ENCODE measurements around the gene AFF2.

The AFF2 gene

DNA sequence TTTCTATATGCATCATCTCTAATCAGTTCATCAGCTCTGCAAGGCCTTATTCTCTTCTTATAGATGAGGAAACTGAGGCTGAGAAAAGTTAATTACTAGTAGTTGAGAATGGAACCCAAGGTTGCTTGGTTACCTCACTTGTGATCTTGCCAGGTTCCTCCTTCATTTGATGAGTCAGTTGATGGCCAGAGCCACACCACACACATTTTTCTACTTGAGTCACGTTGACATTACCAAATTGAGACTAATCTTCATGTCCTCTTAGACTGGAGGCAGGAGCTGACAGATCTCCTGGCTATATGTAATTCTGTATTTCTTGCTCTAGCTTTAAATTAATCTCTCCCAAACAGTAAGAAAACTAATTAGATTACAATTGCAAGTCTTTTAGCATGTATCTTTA is 428.4 kb downstream of the AFF2 start:
- no peak for DNase-seq (ENCODE audit: low spot score)

DNA sequence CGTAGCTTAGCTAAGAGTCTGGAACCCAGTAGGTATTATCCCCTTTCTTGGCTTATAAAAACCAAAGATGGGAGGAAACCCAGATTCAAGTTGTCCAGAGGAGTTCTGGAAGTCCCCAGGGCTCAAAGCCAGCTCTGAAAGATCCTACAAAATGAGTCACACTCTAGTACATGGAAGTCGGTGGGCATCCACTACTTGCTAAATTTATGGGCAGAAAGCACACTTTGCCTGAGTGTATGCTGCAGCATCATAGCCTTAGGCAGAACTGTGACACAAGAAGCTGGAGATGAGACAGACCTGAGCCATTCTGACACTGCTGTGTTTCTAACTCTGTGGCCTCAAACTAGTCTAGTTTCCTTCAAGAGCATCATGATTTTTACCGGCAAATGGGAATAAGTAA is 429.3 kb downstream of the AFF2 start:
- DNase-seq (ENCODE audit: low spot score), result no peak

DNA sequence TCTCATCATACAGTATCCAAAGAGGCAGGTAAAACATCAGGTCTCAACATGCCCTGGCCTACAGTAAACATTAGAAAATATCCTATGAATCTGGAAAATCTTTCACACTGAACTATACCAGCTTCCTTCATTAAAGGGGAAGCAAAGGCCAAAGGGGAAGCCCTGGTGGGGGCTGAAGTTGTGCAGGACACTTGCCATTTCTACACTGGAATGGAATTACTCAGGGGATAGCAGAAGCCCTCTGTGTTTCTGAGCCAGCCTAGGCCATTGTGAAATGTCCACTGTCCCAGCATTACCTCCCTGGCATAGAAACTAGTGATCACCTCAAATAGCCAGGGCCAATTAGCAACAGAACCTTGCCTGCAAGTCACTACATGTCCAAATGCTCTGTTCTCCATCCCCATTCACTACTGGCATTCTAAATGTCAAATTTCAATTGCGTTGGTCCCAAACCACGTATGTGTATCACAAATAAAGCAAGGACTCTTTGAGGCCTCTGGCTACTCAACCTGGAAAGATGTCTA is 429.9 kb downstream of the AFF2 start:
- no peak for DNase-seq (ENCODE audit: low spot score)

DNA sequence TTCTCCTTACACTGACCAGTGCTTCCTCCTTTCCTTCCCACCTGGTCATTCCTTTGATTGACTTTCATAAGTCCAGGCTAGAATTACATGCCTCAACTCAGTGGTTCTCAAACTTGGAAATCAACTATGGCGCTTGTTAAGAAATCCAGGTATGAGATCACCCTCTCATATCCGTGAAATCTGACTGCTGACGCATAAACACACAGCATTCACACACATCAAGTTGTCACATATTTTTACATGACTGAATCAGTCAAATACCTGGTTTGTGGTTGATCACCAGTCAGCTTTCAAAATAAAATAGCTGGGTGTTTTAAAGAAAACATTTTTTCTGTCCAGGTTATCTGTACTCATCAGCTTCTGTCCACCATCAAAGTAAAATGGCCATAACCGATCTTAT is 433.5 kb downstream of the AFF2 start:
- DNase-seq (ENCODE audit: low spot score), result no peak

DNA sequence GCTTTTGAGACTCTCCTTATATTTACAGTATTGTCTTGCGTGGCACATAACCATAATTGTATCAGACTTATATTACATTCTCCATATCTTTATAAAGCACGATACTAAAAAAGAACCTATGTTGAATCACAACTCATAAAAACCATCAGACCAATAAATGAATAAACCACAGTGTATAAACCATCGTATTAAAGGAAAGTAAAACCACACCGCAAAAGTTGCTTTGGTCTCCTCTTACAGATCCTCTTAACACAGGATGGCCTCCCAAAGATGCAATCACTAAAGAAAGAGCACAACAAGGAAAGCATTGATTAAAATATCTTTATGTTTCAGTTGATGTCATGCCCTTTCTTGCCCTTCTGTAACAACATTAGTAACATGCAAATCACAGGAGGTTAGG is 437.9 kb downstream of the AFF2 start:
- DNase-seq (ENCODE audit: low spot score), result no peak

DNA sequence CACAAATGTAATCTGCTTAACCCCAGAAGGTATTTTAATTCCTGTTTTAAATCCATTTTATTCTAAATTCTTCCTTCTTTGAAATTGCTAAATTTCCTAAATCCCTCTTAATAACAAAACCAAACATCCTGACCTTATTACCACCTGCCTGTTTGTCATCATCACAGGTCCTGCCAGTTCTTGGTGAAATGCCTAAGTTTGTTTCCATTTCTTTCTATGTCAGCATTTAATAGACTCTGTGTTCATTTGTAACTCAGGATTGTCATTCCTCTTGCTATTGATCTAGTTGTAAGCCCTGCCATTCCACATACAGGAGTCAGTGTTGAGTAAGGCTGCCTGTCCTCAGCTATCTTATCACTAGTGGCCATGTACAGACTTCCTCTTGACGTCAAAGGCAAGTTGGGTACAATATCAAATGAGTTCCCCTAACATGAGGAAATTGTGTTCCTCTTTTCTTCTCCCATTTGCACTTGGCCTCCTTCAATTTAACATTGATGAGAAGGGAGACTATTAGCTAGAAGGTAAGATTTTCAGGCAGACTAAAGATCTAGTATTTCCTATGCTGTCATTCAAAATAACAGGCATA is 440.1 kb downstream of the AFF2 start:
- DNase-seq (ENCODE audit: low spot score), result no peak

DNA sequence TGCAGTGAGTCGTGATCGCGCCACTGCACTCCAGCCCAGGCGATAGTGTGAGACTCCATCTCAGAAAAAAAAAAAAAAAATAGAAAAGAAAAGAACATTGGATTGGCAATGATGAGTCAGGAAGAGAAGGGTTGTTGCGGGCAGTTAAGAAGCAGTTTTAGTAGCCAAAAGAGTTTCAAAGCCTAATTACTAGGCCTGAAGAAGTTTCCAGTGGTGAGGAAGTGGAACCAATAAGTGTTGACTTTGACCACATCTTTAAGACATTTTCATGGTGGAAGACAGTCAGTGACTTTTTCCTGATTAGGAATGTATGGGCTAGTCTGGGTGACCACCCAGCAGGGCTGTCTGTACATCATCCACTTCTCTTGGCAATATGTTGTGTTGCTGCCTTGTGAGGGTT is 442.3 kb downstream of the AFF2 start:
- DNase-seq (ENCODE audit: low spot score), result no peak

DNA sequence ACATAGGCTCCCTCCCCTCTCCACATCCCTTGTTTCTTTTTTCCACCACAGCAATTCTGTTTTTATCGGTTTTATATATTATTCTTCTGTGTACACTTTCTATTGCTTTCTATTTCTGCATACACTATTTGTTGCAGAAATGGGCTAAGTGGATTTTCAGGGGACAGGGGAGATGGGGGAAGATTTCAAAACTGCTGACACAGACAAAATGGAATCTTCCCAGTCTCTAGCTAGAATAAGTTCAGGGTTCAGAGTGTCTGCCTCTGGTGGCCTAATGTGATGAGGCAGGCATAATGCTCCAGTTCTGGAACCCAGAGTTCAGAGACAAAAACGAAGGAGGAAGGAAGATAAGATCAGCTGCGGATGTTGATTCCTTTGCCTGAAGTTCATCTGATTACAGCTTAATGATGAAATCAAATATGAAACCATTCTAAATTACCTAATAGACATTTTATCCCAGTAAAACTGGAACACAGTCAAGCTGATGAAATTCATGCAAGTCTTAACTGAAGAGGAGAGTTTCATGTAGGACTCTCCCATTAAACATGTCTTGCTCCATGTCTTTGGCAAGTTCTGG is 447.1 kb downstream of the AFF2 start:
- DNase-seq (ENCODE audit: low spot score), result no peak

DNA sequence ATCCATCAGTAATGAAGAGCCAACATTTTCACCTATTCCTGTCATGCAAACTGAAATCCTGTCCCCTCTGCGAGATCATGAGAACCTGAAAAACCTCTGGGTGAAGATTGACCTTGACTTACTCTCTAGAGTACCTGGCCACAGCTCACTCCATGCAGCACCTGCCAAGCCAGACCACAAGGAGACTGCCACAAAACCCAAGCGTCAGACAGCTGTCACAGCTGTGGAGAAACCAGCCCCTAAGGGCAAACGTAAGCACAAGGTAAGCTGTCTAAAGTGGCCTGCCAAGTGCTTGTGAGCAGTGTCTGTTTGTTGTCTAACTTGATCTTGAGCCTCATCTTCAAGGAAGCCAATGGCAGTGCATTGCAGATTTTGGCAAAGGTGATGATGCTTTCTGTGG is 455.9 kb downstream of the AFF2 start:
- no peak for DNase-seq (ENCODE audit: low spot score)

DNA sequence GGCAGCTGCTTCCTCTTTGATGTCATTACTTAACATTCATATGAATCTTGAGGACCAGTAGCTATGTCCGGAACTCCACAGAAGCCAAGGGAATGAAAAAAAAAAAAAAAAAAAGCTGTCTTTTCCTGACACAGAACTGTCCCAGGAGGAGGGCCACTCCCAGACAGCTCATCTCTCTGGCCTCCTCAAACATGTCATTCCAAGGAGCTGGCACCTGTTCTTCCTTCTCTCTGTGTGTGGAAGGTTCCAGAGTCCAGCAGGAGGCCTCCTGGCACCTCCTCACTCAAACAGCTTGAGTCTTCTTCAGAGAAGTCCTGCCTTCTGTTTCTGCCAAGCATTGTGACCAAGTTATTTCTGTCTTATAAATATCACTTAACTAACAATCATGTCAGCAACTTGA is 458.5 kb downstream of the AFF2 start:
- no peak for DNase-seq (ENCODE audit: low spot score)

DNA sequence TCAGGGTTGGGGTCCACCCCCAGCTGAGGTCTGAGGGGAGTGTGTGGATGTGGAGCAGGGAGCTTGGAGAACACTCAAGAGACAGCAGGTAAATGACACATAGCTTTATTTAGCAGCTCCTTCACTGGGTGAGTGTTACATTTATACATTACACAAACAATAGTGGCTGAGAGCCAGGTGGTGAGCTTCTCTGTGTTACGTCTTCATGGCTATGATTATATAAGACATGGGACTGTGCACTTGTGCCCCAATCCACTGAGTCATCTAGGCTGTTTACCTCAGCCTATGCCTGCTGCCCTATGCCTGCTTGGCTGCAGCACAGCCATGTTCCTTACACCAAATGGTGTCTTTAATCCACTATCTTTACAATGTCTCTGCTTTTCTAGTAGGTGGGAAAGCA is 459.6 kb downstream of the AFF2 start:
- no peak for DNase-seq (ENCODE audit: low spot score)

DNA sequence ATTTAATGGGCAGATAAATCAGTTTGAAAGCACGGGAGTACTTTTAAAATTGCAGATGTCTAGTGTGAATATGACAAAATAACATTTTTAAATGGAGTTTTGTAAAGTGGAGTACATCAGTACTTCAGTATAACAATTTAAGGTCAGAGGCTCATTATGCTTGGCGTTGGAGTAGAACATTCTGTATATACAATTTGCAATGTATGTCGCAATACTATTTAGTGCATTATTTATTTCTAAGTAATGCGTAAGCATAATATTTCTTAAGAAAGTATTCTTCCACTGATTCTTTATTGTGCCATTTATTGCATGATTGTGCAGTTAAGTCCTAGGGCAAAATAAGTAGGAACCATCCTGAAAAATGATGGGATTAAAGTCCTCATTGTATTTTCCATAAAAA is 461.6 kb downstream of the AFF2 start:
- DNase-seq (ENCODE audit: low spot score), result no peak

DNA sequence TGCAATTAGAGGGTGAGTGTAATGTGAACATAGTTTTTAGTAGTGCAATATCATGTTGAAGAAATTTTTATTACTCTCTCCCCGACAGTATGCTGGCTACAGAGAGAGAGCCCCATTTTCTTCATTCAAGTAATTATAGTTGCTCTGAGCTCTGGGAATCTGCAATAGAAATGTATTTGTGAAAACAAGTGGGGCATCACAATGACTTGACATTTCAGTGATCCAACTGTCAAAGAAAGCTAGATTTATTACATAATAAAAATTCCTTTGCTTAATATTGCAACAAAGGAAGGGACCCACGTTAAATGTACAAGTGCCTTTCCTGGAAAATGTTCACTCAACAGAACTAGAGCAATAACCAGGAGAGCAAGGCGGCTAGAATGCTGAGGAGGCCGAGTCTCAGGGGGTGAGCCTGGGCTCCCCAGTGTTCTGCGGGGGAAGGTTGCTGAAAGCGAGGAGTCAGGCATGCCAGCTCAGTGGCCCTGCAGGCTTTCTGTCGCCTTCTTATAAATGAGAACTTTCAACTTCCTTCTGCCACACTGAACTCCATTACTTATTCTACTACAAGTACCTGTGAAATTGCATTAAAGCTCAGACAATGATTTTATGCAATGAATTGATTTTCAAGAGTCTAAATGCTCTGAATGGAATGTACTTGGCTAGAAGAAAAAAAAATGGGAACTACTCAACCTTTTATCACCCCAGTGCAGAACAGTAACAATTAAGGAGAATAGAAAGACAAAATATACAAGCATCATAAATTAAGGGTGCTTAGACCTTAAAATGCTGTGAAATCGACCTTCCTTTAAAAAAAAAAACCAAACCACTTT is 476.4 kb downstream of the AFF2 start:
- no peak for DNase-seq (ENCODE audit: low spot score)

DNA sequence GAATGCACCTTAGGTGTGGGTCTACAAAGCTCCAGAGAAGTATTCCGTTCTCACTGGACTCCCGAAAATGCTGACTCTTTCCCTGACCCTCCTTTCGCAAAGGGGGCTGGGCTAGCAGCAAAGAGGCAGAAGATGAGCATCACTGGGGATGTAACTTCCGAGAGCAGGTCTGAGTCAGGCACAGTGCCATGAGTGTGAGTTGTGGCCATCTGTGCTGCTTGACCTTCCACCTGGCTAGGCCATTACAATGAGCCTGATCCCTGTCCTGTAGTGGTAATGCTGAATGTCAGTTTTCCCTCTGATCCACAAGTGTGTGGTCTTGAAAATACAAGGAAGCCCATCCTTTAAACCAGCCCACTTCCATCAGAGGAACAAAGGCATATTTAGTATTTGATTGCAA is 479.4 kb downstream of the AFF2 start:
- DNase-seq (ENCODE audit: low spot score), result no peak

DNA sequence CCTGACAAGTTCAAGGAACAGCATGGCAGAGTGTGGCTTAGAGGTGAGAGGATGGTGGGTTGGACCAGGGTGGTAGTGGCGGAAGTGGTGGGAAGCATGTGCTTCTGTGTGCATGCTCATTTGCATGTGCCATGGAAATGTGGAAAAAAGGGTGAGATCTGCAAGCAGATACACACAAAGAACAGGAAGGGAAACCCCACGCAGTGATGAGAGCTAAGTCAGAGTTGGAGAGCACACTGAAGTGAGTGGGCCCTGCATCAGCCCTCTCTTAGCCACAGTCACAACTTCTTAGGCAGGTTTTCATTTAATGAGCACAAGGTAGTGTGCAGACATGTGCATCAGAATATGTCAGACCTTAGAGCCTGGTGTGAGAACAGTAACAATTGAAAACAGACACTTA is 483.8 kb downstream of the AFF2 start:
- DNase-seq (ENCODE audit: low spot score), result no peak

DNA sequence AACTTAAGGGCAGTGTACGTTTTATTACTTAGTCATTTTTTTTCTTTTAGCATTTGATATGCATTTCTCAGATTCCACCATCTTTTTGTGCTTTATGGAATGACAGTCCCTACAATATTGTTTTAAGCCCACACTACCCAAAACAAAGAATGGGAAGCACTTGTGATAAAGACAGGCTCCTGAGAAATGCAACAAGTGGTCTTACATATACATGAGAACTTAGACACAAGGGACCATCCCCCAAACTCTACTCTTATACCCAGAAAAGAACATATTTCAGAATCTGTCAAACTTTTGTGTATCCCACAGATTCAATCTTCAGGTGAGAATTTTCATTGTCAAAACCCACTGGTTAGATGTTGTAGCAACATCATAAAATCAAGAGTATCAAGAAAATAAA is 491.1 kb downstream of the AFF2 start:
- no peak for DNase-seq (ENCODE audit: low spot score)

DNA sequence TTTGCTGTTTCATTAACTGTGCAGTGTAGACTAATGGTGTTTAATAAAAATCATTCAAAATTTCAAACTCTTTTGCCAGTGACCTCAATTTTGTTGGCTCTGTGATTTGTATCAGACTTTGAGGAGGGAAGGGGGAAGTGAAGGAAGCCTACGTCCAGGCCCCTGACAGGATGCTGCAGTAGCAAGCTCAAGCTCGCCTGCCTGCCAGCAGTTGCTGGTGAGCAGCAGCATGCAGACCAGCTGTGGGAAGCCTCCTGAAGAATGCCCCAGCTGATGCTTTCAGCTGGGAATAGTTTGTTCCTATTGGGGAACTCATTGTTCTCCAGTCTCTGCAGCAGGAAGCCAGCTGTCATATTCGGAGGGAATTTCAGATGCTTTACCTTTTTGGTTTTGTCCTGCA is 495.2 kb downstream of the AFF2 start:
- DNase-seq (ENCODE audit: low spot score), result no peak

DNA sequence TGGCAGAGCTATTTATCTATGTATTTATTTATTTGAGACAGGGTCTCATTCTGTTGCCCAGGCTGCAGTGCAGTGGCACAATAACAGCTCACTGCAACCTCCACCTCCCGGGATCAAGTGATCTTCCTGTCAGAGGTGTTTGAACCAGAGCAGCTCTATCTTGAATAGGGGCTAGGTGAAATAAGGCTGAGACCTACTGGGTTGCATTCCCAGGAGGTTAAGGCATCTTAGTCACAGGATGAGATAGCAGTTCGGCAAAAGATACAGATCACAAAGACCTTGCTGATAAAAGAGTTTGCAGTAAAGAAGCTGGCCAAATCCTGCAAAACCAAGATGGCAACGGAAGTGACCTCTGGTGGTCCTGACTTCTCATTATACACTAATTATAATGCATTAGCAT is 501.9 kb downstream of the AFF2 start:
- DNase-seq (ENCODE audit: low spot score), result no peak

DNA sequence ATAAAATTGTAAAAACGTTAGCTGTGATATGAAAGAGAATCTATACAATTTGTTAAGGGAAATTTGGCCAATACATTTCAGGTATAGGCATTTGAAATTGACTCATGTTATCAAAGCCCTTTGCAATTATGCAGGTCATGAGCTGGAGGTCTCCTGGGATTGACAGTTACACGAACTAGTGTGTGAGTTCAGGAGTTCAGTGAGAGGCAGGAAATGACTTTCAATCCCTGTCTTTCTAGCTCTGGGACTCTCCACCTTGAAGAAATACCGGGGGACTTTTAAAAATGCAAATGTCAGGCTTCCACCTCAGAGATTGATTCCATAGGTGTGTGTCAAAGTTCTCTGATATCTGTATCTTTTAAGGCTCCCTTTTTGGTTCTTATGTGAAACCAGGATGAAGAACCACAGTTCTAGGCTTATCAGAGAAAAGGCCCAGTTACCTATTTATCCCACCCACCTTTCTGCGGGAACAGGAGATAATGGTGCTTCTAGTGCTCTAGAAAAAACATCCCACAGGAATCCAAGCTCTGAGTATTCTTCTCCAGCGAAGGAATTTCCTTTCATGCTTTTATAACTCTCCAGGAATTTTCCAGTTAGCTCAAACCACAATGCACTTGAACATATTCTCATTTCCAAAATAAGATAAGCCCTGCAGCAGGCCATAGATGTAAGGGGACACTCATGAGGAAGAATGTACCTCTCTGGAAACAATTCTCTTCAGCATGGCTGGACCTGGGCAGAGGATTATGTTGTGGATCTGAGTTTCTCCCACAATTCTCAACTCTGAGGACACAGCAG is 503.6 kb downstream of the AFF2 start:
- DNase-seq (ENCODE audit: low spot score), result no peak

DNA sequence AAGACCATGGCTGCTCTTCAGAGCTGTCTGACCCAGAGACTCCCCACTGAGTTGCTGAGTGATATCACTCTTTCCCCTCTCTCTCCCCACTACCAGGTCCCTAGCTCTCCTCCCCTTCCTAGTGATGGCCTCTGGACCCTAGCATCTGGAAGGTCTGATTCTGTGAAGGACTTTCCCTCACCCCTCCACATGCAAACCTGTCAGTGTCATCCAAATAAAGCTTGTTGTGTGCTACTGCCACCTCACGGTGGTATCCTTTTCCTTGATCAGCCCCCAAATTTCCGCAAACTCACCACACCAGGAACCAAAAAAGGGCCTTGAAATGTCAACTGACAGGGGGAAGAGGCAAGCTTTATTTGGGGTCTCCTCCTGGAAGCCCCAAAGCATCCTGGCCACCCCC is 504.5 kb downstream of the AFF2 start:
- DNase-seq (ENCODE audit: low spot score), result no peak

DNA sequence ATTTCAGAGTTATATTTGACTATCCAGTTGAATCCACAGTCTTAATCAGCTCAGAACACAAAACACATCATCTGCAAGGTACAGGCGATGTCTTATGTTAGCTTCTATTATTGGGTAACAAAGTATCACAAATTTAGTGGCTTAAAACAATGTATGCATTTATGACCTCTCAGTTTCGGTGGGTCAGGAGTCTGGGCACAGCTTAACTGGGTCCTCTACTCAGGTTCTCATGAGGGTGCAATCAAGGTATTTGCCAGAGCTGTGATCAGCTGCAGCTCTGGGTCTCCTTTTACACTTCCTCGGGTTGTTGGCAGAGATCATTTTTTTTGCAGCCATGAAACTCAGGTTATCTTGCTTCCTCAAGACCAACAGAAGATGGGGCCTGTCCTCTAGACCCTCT is 505.8 kb downstream of the AFF2 start:
- no peak for DNase-seq (ENCODE audit: low spot score)

DNA sequence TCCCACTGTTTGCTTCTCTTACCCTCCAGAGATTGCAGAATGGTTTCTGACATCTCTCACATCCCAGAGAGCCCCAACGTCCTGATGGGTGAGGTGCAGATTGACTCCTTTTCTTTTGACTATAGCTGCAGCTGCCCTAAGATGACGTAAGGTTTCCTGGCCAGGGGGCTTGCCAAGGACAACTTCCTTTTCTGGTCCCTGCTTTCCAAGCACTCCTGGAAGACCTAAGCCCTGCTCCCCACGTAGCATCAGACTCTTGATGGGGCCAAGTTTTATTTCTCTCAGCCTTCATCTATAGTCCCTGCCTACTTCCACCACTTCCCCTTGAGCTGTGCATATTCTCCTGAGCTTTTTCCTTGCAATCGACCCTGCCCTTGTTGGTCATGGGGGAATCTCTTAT is 507.0 kb downstream of the AFF2 start:
- no peak for DNase-seq (ENCODE audit: low spot score)
